ENCODE results near the gene EFEMP2. TPM values are rescaled to one million over a fixed set of nuclear protein-coding genes. Genes with fewer than 3 reads are reported as not detected.

The EFEMP2 gene
- total RNA-seq, 1 donor: 94.8 TPM

- no peak overlapping the region for H2AFZ ChIP-seq (ENCODE audit: low read length)
- peaks cover 46% of the 10 kb centered on the region for H4K20me1 ChIP-seq (ENCODE audit: insufficient read depth, low read length)
- H3K9me3 ChIP-seq (ENCODE audit: low read depth, low read length): no peaks in the 10 kb centered on the region
- H3K4me2 ChIP-seq (ENCODE audit: insufficient read depth, low read length): peak overlapping the region; percentile 81
- H3K4me3 ChIP-seq (ENCODE audit: insufficient read depth, low read length): peak overlapping the region; percentile 95
- H3K36me3 ChIP-seq (ENCODE audit: insufficient read depth, low read length): peaks cover 53% of the 10 kb centered on the region
- peaks cover 80% of the 10 kb centered on the region for H3K79me2 ChIP-seq (ENCODE audit: insufficient read depth, low read length)
- TF ChIP-seq CTCF (IDR thresholded peaks at IDR 0.05; ENCODE audit: extremely low read depth, low read depth, low read length): no peak
- H3K27ac ChIP-seq (ENCODE audit: low read depth, low read length): peak overlapping the region; percentile 86
- H3K27me3 ChIP-seq (ENCODE audit: insufficient read depth, low read length): no peaks in the 10 kb centered on the region
- H3K4me1 ChIP-seq (ENCODE audit: insufficient read depth, low read length): peaks cover 71% of the 10 kb centered on the region
- peak; percentile 69 for DNase-seq (ENCODE audit: insufficient read length, low spot score, missing footprints)
Observed at GRCh38 chr11:65897020-65897471, 24.4 kb upstream of the EFEMP2 start.

- Histone ChIP-seq H3K4me3 (ENCODE audit: insufficient read depth, low read length) (peak overlapping the region; percentile 95), H3K79me2 (ENCODE audit: insufficient read depth, low read length) (peaks cover 86% of the 10 kb centered on the region), H3K27me3 (ENCODE audit: insufficient read depth, low read length) (no peaks in the 10 kb centered on the region), H3K4me1 (ENCODE audit: insufficient read depth, low read length) (peaks cover 74% of the 10 kb centered on the region), H4K20me1 (ENCODE audit: insufficient read depth, low read length) (peaks cover 53% of the 10 kb centered on the region), H3K27ac (ENCODE audit: low read depth, low read length) (peak overlapping the region; percentile 86), H2AFZ (ENCODE audit: low read length) (no peak overlapping the region), H3K36me3 (ENCODE audit: insufficient read depth, low read length) (peaks cover 58% of the 10 kb centered on the region), H3K4me2 (ENCODE audit: insufficient read depth, low read length) (peak overlapping the region; percentile 81), H3K9me3 (ENCODE audit: low read depth, low read length) (no peaks in the 10 kb centered on the region)
- TF ChIP-seq CTCF (IDR thresholded peaks at IDR 0.05; ENCODE audit: extremely low read depth, low read depth, low read length): no peak
- DNase-seq (ENCODE audit: insufficient read length, low spot score, missing footprints): peak; percentile 87
Observed at GRCh38 chr11:65896034-65896999, 23.7 kb upstream of the EFEMP2 start.

- no peak overlapping the region for H2AFZ ChIP-seq (ENCODE audit: low read length)
- no peaks in the 10 kb centered on the region for H3K27me3 ChIP-seq (ENCODE audit: insufficient read depth, low read length)
- H3K27ac ChIP-seq (ENCODE audit: low read depth, low read length): peak overlapping the region; percentile 86
- DNase-seq (ENCODE audit: insufficient read length, low spot score, missing footprints): peak; percentile 90
- H3K4me2 ChIP-seq (ENCODE audit: insufficient read depth, low read length): peak overlapping the region; percentile 81
- TF ChIP-seq CTCF (IDR thresholded peaks at IDR 0.05; ENCODE audit: extremely low read depth, low read depth, low read length): no peak
- H3K36me3 ChIP-seq (ENCODE audit: insufficient read depth, low read length): peaks cover 58% of the 10 kb centered on the region
- peaks cover 60% of the 10 kb centered on the region for H4K20me1 ChIP-seq (ENCODE audit: insufficient read depth, low read length)
- H3K9me3 ChIP-seq (ENCODE audit: low read depth, low read length): no peaks in the 10 kb centered on the region
- peaks cover 88% of the 10 kb centered on the region for H3K79me2 ChIP-seq (ENCODE audit: insufficient read depth, low read length)
- no peak overlapping the region for H3K4me3 ChIP-seq (ENCODE audit: insufficient read depth, low read length)
- H3K4me1 ChIP-seq (ENCODE audit: insufficient read depth, low read length): peaks cover 71% of the 10 kb centered on the region
Observed at GRCh38 chr11:65895482-65895981, 22.9 kb upstream of the EFEMP2 start.

GRCh38 chr11:65894034-65894591 is 21.5 kb upstream of the EFEMP2 start:
- Histone ChIP-seq H3K4me2 (ENCODE audit: insufficient read depth, low read length) (peak overlapping the region; percentile 45), H3K27me3 (ENCODE audit: insufficient read depth, low read length) (no peaks in the 10 kb centered on the region), H3K36me3 (ENCODE audit: insufficient read depth, low read length) (peaks cover 58% of the 10 kb centered on the region), H3K4me1 (ENCODE audit: insufficient read depth, low read length) (peaks cover 82% of the 10 kb centered on the region), H4K20me1 (ENCODE audit: insufficient read depth, low read length) (peaks cover 60% of the 10 kb centered on the region), H3K4me3 (ENCODE audit: insufficient read depth, low read length) (no peak overlapping the region), H3K9me3 (ENCODE audit: low read depth, low read length) (no peaks in the 10 kb centered on the region), H3K27ac (ENCODE audit: low read depth, low read length) (peak overlapping the region; percentile 56), H2AFZ (ENCODE audit: low read length) (no peak overlapping the region), H3K79me2 (ENCODE audit: insufficient read depth, low read length) (peaks cover 79% of the 10 kb centered on the region)
- TF ChIP-seq CTCF (IDR thresholded peaks at IDR 0.05; ENCODE audit: extremely low read depth, low read depth, low read length): no peak
- DNase-seq (ENCODE audit: insufficient read length, low spot score, missing footprints): peak; percentile 72
